Stimulated activated CD4-positive, alpha-beta T cell treated with anti-CD3 and anti-CD28 coated beads, Interleukin-4, amount 100 ng/mL, for 1 hour (primary cell): ENCODE data around the gene NAE1.
A peak's percentile ranks its signal among the peaks of the same experiment; 100 is the strongest.
"Not testable (repeated sequence)": the region's sequence is repeated elsewhere in the genome, so short reads cannot be mapped to it uniquely, and the experiment has no call there.

Experiments used
- DNase-seq: peaks from one replicate; pipeline ENCODE4 v3.0.0-alpha.2; 2020

The NAE1 gene

DNA sequence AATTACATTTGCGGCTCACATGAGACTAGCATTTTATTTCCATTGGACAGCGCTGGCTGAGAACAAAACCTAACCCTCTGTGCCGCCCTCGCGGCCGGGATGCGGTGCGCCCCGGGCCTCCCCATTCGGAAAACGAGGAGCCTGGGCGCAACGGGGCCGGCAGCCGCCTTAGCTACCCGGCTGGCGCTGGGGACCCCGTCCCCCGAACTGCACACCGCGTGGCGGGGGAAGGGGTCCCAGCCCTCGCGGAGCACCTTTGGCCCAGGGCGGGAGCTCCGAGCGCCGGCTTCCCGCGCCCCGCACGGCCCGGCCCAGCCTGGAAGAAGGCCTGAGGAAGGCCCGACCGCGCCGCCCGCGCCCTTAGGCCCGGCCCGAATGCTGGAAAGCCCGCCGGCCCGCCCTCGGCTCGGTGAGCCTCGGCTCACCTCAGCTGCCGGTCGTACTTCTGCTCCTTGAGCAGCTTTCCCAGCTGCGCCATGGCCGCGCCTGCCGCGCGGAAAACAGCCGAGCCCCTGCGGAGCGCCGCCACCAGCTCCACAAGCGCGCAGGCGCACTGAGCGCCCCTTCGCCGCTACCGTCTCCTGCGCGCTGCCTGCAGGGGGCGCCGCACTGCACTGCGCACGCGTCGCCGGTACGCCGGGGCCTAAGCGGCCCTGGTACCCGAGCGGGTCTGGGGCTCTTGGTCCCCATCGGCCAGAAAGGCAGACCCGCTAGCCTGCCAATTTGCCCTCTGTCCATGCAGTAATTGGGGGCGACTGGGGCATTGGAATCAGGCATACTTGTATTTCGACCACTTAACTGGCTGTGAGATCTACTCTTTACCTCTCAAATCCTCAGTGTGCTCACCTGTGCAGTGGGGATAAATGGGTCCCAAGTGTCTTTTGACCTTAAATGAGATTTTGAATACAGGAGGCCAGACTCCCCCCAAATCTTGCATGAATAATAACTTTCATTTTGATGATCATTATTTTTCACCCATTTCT, at the start of gene NAE1:
Gene NAE1 (minus strand): TSS at position 555 of the 983 bp plus-strand sequence. CDS start 77 bp downstream, at position 478.
- peak; percentile 90 for DNase-seq

DNA sequence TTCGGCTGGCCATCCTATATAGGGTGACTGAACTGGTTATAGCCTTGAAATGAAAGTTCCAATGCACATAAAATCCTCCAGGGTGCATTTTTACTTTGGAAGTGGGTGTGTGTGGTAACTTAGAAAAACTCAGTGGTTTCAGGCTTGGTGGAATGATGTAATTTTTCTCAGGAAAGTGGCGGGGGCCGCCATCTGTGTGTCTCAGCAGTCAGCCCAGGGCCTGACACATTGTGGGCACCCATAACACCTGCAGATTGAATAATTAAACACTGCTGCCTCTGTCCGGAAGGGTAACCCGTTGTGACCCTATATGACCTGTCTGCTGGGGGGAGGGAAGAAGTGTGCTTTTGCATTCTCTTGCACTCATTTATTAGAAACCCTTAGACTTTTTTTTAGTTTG, 47.3 kb upstream of the NAE1 start:
- peak; percentile 61 for DNase-seq

DNA sequence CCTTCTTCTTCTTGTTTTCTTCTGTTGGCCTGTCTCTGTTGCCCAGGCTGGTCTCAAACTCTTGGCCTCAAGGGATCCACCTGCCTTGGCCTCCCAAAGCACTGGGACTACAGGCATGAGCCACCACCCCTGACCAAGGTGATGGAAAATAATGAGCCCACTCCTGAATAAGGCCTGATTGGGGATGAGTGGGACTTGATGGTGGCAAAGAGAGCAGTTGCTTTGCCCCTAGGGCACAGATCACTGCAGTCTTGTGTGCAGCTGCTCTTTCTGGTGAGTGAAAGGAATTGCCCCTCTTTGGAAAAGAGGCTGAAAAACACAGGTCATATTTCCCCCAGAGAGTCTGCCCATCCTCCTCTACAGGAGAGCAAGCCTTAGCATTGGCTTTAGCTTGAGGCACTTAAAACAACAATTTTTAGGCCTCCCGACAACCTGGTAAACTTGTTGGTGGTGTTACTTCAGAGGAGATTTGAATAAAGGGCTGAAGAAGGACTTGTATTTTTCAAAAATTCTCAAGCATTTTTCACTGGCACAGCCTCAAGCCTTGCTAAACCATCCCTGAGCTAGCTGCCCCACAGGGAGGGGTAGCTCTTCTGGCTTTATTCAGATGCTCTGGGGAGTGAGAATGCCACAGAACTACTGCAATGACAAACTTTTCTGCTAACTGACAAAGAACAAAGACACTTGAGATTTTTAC, 43.5 kb upstream of the NAE1 start:
- DNase-seq, result no peak

GRCh38 chr16:66873685-66874055, 42.9 kb upstream of the NAE1 start:
- no peak for DNase-seq

- peak; percentile 87 for DNase-seq
These were observed 42.3 kb upstream of the NAE1 start for GRCh38 chr16:66872943-66873684.

DNA sequence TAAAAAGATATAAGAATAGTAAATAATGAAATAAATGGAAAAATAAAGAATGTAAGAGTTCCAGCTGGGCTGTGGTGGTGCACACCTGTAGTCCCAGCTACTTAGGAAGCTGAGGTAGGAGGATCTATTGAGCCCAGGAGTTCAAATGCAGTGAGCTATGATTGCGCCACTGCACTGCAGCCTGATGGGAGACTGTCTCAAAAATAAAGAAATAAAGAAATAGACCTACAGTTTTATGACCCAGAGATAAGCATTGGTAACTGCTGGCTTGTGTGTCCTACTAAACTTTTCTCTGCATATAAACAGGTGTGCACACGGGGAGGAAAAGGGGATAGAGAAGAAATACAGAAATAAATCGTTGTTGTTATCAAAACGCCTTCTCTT, 41.8 kb upstream of the NAE1 start:
- DNase-seq, result no peak

GRCh38 chr16:66871840-66872239, 41.1 kb upstream of the NAE1 start:
- no peak for DNase-seq

- not testable (repeated sequence) for DNase-seq
These were observed 40.6 kb upstream of the NAE1 start for GRCh38 chr16:66871363-66871762.

DNA sequence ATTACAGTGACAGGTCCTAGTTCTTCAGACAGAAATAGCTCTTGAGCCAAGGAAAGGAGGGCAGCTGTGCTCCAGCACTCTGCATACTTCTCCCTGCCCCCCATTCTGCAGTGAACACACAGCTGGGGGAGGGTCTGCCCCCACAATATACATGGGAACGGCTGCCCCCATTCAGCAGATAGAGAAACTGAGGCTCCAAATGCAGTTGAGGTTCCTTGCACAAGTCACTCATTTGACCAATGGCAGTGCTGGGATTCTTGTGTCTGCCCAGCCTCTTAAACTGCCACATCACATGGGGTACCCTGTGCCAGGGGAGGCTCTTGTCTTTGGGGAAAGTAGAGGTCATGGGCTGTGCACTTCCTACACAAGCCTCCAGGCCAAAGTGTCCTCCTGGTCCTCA, 38.6 kb upstream of the NAE1 start:
- no peak for DNase-seq

- no peak for DNase-seq
These were observed 32.9 kb upstream of the NAE1 start for GRCh38 chr16:66863707-66864106.

GRCh38 chr16:66862023-66862520, 31.3 kb upstream of the NAE1 start:
- no peak for DNase-seq

GRCh38 chr16:66859397-66860068, 28.8 kb upstream of the NAE1 start:
- DNase-seq, result no peak

DNA sequence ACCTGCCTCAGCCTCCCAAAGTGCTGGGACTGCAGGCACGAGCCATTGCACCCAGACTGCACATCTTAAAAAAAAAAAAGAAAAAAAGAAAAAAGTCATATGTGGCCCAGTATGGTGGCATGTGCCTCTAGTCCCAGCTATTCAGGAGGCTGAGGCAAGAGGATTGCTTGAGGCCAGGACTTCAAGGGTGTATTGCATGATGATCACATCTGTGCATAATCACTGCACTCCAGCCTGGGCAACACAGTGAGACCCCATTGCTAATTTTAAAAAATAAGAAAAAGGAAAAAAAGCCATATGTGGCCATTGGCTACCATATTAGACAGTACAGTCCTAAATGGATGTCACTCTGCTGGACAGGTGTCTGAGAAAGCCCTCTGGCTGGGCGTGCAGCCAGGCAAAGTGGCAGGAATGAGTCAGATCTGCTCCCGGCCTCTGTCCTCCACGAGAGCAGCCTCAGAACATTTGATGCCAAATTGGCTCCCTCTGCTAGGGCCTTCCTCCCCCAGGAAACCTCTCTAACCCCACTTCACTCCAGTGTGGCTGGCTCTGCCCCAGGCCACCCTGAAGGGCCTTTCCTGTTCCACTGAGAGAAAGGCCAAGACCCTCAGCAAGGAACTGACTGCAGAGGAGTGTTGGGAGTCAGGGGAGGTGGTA, 28.1 kb upstream of the NAE1 start:
- DNase-seq, result no peak

DNA sequence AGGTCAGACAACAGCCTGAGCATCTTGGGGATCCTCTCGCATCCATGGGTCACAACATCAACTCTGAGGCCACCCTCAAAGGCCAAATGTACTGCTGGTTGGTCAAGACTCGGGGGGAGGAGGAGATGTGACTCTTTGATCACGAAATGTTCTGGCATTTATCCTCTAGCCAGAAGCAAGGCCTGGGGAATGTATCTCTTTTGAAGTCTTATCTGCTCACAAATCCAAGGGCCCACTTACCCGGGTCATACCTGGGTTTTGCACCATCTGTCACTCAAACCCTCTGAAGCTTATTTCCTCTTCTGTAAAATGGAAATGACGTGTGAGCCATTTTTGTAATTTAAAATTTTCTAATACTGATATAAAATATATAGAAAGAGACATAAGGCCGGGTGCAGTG, 26.7 kb upstream of the NAE1 start:
- DNase-seq, result no peak

DNA sequence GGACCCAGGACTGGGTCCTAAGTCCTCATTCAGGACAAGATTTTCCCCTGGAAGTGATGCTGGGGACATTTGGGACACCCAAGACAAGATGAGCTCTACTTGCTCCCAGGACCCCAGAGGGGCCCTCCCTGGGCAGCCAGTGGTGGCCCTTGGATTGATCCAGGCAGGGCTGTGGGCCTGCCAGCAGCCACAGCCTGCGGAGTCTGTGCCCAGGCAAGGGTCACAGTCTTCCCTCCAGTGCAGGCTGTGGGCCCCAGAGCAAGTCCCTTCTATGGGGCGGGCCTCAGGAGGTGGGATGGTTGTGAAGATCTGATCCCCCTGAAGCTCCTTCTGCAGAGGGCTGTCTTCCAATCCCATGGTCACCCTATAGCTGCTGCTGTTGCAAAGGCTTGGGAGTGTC, 26.0 kb upstream of the NAE1 start:
- DNase-seq, result no peak

- no peak for DNase-seq
These were observed 25.5 kb upstream of the NAE1 start for GRCh38 chr16:66856184-66856730.

GRCh38 chr16:66853261-66854139, 22.7 kb upstream of the NAE1 start:
- DNase-seq, result no peak

DNA sequence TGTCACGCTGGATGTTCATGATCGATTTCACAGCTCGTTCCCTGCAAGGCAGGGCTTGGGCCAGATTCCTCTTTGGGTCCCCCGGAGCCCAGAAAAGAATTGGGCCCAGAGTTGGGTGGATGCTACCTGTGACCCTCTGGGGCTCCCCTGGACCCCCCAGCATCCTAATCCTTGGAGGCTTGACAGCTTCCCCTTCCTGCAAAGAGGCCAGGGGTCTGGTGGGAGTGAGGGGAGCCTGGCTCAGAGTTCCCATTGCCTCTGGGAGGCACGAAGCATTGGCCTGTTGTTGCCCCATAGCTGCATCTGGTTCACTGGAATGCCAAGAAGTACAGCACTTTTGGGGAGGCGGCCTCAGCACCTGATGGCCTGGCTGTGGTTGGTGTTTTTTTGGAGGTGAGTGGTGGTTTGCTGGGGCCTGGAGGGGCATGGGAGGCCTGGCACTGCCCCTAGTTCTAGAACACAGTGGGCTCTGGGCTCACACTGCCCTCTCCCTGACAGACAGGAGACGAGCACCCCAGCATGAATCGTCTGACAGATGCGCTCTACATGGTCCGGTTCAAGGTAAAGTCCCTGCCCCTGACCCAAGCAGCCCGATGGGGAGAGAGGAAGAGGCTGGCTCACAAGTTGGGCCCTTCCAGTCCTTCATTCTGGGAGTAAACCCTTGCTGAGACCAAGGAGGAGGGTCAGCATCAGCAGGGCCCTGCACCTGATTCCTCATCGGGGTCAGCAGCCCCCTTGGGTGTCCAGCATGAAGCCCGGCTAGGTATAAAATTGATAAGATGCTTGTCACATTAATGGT, 20.6 kb upstream of the NAE1 start:
- no peak for DNase-seq

DNA sequence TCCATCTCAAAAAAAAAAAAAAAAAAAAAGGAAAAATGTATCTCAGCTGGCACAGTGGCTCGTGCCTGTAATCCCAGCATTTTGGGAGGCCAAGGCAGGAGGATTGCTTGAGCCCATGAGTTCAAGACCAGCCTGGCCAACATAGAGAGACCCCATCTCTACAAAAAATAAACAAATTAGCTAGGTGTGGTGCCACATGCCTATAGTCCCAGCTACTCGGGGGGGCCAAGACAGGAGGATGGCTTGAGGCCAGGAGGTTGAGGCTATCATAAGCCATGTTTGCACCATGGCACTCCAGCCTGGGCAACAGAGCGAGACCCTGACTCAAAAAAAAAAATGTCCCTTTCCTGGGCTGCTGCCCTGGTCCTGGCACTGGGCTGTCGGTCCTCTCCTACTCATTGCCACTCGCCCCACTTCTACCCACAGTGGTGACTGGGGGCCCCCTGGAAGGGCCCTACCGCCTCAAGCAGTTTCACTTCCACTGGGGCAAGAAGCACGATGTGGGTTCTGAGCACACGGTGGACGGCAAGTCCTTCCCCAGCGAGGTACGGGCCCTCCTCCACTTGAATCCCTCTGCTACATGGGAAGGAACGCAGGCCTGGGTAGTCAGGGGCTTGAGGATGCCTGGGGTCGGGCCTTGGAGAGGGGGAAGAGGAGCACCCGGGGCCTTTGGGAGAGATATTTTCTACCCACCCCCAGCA, 19.5 kb upstream of the NAE1 start:
- DNase-seq, result no peak
